Stomach (tissue), 9 donors: ENCODE results near the gene CHCHD4. TPM values are rescaled to one million over a fixed set of nuclear protein-coding genes. Genes with fewer than 3 reads are reported as not detected.

Source experiments
- DNase-seq, 2 donors: peaks; one replicate each; pipeline versions ENCODE4 v3.0.0 to v3.0.0-alpha.2; 2013 to 2019
- H3K27ac ChIP-seq, 5 donors: fragments of 200-600 bp in 4 of 5; sonication (generic) in 4 of 5; one replicate each; pipeline ENCODE4 v1.5.1; 2013 to 2019; ENCODE audit warnings: mild to moderate bottlenecking in 1 of 5, moderate library complexity in 1 of 5
- H3K27me3 ChIP-seq, 3 donors: fragments of 200-600 bp; sonication (generic); one replicate each; pipeline ENCODE4 v1.5.1; 2017 to 2019; ENCODE audit warnings: mixed run types in 1 of 3
- H3K36me3 ChIP-seq, 4 donors: fragments of 200-600 bp; sonication (generic); 1 replicate in 3 of 4; 2 replicates in 1 of 4; pipeline ENCODE4 v1.5.1; 2016 to 2019
- H3K4me1 ChIP-seq, 4 donors: fragments of 200-600 bp; sonication (generic); one replicate each; pipeline ENCODE4 v1.5.1; 2016 to 2019
- H3K4me3 ChIP-seq, 4 donors: fragments of 200-600 bp; sonication (generic) in 3 of 4; one replicate each; pipeline ENCODE4 v1.5.1; 2016 to 2019; ENCODE audit warnings: mild to moderate bottlenecking in 1 of 4
- H3K9me3 ChIP-seq, 4 donors: fragments of 200-600 bp; sonication (generic); one replicate each; pipeline ENCODE4 v1.5.1; 2016 to 2019
- EP300 ChIP-seq: sonication (generic); formaldehyde crosslinking; IDR thresholded peaks from one replicate; pipeline ENCODE4 v1.6.1; 2017; ENCODE audit warnings: antibody characterized with exemption
- POLR2A ChIP-seq, 4 donors: fragments of 450-650 bp; IDR thresholded peaks; one replicate each; pipeline ENCODE4 v1.6.1; 2016; ENCODE audit warnings: antibody characterized with exemption in 4 of 4, control low read depth in 2 of 4, mild to moderate bottlenecking in 1 of 4, moderate library complexity in 1 of 4
- POLR2AphosphoS5 ChIP-seq, 3 donors: sonication (generic); formaldehyde crosslinking; IDR thresholded peaks; one replicate each; pipeline ENCODE4 v1.6.1; 2016; ENCODE audit warnings: antibody characterized with exemption in 3 of 3
- WGBS, 5 donors: extraction: QIAGEN DNeasy Blood & Tissue Kit in 3 of 5; methylation state at CpG; one replicate each; pipeline versions ENCODE4 v1.1.5 to v1.1.7; 2013 to 2018; 5-methylcytosine and 5-hydroxymethylcytosine counted together
- intact Hi-C: fragments of 100-400 bp; cut with DNase I; formaldehyde crosslinking; loops from one replicate; pipeline ENCODE4 v1.15.1; 2023; ENCODE audit warnings: low total_unique reads
- polyA plus RNA-seq, 3 donors: library from polyadenylated mRNA; stranded (reverse); fragments of 200-250 nt; gene quantifications; one replicate each; pipeline ENCODE4 v1.2.3, GENCODE V29; 2013
- total RNA-seq, 5 donors: library from RNA; depleted of rRNA; stranded (reverse); fragments of >200 nt; gene quantifications; one replicate each; pipeline versions ENCODE4 v1.1.0 to v1.2.3, GENCODE V29; 2014 to 2016
- TF ChIP-seq, protein P1 (sequence below), 7 experiments: fragments of 450-650 bp in 4 of 7; fragments of 200-600 bp in 3 of 7; sonication (generic) in 3 of 7; IDR thresholded peaks; one replicate each; pipeline ENCODE4 v1.5.1; 2016 to 2019; ENCODE audit warnings: antibody characterized with exemption in 7 of 7, control low read depth in 2 of 7, mild to moderate bottlenecking in 1 of 7
- donor health status: healthy with polysubstance abuse.
- donor health status: Bipolar disorder and iron deficiency.
- donor health status: healthy.

Gene CHCHD4
- total and polyA plus RNA-seq, 8 donors = 1.7 to 16.1 (median 11.4) TPM

DNA sequence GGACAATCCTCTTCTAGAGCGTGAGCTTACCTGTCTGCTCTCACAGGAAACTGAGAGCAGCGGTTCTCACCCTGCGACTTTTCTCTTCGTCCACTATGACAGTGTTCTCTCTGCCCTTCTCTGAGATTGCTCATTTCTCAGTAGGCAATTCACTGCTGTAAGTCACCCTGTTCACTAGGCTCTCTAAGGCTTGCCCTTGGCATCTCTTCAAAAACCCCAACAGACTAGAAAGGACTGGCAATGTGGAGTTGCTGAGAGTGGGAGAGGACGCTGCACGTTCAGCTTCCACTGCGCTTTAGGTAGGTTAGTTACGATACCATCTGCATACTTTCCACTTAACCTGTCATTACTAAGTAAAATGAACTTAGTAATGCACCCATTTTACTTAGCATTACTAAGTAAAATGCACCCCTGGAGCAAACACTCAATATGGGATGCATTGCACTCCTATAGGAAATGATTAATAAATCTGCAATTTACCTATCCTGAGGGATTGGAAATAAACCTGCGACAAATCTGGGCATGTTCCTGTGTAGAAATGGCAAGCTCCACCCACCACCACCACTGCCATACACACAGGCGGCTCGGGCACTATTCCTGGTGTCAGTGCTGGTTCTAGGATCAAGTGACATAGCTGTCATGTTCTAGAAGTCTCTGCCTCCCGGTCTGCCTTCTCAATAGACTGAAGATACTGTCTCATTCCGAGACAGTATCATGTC is 32.3 kb upstream of the CHCHD4 start:
- H3K27me3 ChIP-seq = no peaks in the 10 kb centered on the region
- H3K27ac ChIP-seq = no peak overlapping the region
- intact Hi-C loops = no loop called here
- TF ChIP-seq EP300 (no peak), POLR2AphosphoS5 (IDR thresholded peaks at IDR 0.05) (no peak), POLR2A (IDR thresholded peaks at IDR 0.05) (no peak)
- TF ChIP-seq, protein P1, sequence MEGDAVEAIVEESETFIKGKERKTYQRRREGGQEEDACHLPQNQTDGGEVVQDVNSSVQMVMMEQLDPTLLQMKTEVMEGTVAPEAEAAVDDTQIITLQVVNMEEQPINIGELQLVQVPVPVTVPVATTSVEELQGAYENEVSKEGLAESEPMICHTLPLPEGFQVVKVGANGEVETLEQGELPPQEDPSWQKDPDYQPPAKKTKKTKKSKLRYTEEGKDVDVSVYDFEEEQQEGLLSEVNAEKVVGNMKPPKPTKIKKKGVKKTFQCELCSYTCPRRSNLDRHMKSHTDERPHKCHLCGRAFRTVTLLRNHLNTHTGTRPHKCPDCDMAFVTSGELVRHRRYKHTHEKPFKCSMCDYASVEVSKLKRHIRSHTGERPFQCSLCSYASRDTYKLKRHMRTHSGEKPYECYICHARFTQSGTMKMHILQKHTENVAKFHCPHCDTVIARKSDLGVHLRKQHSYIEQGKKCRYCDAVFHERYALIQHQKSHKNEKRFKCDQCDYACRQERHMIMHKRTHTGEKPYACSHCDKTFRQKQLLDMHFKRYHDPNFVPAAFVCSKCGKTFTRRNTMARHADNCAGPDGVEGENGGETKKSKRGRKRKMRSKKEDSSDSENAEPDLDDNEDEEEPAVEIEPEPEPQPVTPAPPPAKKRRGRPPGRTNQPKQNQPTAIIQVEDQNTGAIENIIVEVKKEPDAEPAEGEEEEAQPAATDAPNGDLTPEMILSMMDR (IDR thresholded peaks at IDR 0.05) = no peak
- peaks cover 0 to 12% (median 8%) of the 10 kb centered on the region in 4 donors for H3K9me3 ChIP-seq
- no peak for DNase-seq
- 91 to 97% (median 95%) methylated on average over 13 of the region's 13 CpGs for WGBS, 5 donors
- H3K4me3 ChIP-seq = no peak overlapping the region
- no peaks in the 10 kb centered on the region for H3K4me1 ChIP-seq
- peaks cover 55 to 100% (median 97%) of the 10 kb centered on the region in 4 donors for H3K36me3 ChIP-seq

DNA sequence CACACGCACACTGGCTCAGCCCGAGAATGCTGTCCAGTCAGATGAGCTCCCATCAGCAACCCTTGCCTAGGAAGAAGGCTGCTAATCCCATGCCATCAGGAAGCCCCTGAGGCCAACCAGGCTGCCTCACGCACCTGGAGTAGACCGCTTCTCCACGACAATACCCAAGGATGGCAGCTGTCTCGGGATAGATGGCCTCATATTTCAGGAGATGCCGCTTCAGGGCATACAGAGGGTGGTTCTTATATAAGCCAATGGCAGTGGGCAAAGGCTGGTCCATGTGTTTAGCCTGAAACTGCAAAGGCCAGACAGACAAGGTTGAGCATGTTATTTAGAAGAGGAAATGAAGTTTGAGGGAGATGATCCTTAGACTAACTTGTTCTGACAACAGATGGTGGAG is 31.5 kb upstream of the CHCHD4 start:
- H3K4me3 ChIP-seq = no peak overlapping the region
- DNase-seq = no peak
- 90 to 98% (median 97%) methylated on average over 7 of the region's 7 CpGs for WGBS, 5 donors
- no peaks in the 10 kb centered on the region for H3K4me1 ChIP-seq
- H3K9me3 ChIP-seq = peaks cover 0 to 4% (median 2%) of the 10 kb centered on the region in 4 donors
- no peak overlapping the region for H3K27ac ChIP-seq
- TF ChIP-seq, protein P1 (IDR thresholded peaks at IDR 0.05) = no peak
- TF ChIP-seq POLR2AphosphoS5 (IDR thresholded peaks at IDR 0.05) (no peak), EP300 (no peak), POLR2A (IDR thresholded peaks at IDR 0.05) (no peak)
- no peaks in the 10 kb centered on the region for H3K27me3 ChIP-seq
- H3K36me3 ChIP-seq = peaks cover 56 to 100% (median 97%) of the 10 kb centered on the region in 4 donors
- intact Hi-C loops = no loop called here

DNA sequence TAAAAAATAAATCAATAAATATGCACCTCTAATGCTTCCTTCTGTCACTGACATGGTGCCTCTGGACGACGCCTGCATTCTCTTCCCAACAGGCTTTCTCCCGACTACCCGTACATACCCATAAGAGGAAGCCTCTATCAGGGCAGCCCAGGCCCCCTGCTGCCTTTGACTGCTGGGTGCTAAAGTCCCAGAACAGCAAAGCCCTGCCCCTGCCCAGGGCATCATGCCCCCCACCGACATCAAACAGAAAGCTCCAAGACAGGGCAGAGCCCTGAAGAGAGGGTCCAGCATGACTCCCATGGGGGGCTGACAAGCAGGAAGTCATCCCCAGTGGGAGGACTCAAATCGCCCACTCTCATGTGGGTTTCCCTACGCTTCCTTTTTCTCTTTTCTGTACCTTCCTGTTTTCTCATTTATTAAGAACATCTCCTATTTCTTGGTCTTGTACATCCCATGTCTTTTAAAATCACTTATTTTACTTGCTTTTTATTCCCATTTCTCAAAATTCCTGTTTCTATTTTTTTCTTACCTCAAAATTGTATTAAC is 30.3 kb upstream of the CHCHD4 start:
- Histone ChIP-seq H3K9me3 (no peaks in the 10 kb centered on the region), H3K27ac (no peak overlapping the region), H3K4me3 (no peak overlapping the region), H3K27me3 (no peaks in the 10 kb centered on the region), H3K4me1 (no peaks in the 10 kb centered on the region), H3K36me3 (peaks cover 45 to 100% (median 97%) of the 10 kb centered on the region in 4 donors)
- no peak for TF ChIP-seq POLR2AphosphoS5 (IDR thresholded peaks at IDR 0.05)
- TF ChIP-seq, protein P1 (IDR thresholded peaks at IDR 0.05) = no peak
- TF ChIP-seq EP300 = no peak
- TF ChIP-seq POLR2A (IDR thresholded peaks at IDR 0.05) = no peak
- 86 to 95% (median 90%) methylated on average over 7 of the region's 7 CpGs for WGBS, 5 donors
- DNase-seq = no peak
- intact Hi-C loops = no loop called here

DNA sequence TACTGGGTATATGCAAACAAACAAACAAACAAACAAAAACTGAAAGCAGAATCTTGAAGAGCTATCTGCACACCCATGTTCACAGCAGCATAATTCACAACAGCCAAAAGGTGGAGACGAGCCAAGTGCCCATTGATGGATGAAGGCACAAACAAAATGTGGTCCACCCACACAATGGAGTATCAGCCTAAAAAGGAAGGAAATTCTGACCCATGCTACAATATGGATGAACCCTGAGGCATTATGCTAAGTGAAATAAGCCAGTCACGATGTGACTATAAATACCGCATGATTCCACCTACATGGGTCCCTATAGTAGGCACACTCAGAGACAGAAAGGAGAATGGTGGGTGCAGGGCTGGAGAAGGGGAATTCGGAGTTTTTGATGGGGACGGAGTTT is 29.6 kb upstream of the CHCHD4 start:
- 86 to 94% (median 92%) methylated on average over 5 of the region's 5 CpGs for WGBS, 5 donors
- Histone ChIP-seq H3K36me3 (peaks cover 38 to 98% (median 94%) of the 10 kb centered on the region in 4 donors), H3K27me3 (no peaks in the 10 kb centered on the region), H3K27ac (no peak overlapping the region), H3K4me1 (no peaks in the 10 kb centered on the region), H3K4me3 (no peak overlapping the region), H3K9me3 (no peaks in the 10 kb centered on the region)
- TF ChIP-seq, protein P1 (IDR thresholded peaks at IDR 0.05) = no peak
- TF ChIP-seq POLR2A (IDR thresholded peaks at IDR 0.05) (no peak), EP300 (no peak), POLR2AphosphoS5 (IDR thresholded peaks at IDR 0.05) (no peak)
- intact Hi-C loops = no loop called here
- no peak for DNase-seq
